SK-N-SH treated with all-trans-retinoic acid at 6 μM for 48 hours (cell line): ENCODE data around the gene MYLIP.
A peak's percentile ranks its signal among the peaks of the same experiment; 100 is the strongest.

Experiments used
- ATAC-seq: fragments of 200-7000 bp; cut with Tn5 transposase; 3 replicates; pipeline ENCODE4 v1.9.1; 2020; ENCODE audit warnings: mild to moderate bottlenecking, moderate library complexity
- ARNTL ChIP-seq: fragments of 450-650 bp; formaldehyde crosslinking; IDR thresholded peaks from 2 replicates; pipeline ENCODE4 v1.5.0; 2020; ENCODE audit warnings: low read depth, mild to moderate bottlenecking, moderate library complexity, borderline replicate concordance
- BACH2 ChIP-seq: fragments of 250-450 bp; sonication (Bioruptor Pico); IDR thresholded peaks from 2 replicates; pipeline ENCODE4 v1.9.0; 2021; ENCODE audit warnings: mild to moderate bottlenecking, borderline replicate concordance
- CREB5 ChIP-seq: fragments of 250-450 bp; sonication (Bioruptor Pico); IDR thresholded peaks from 2 replicates; pipeline ENCODE4 v1.5.1; 2020; ENCODE audit warnings: low read depth, mild to moderate bottlenecking, moderate library complexity
- CSDC2 ChIP-seq: fragments of 250-450 bp; sonication (Bioruptor Pico); IDR thresholded peaks from 2 replicates; pipeline ENCODE4 v1.5.0; 2020; ENCODE audit warnings: mild to moderate bottlenecking, moderate library complexity
- CSRNP3 ChIP-seq: fragments of 250-450 bp; sonication (Bioruptor Pico); IDR thresholded peaks from 2 replicates; pipeline ENCODE4 v1.5.1; 2021; ENCODE audit warnings: mild to moderate bottlenecking, moderate library complexity
- ESRRG ChIP-seq: fragments of 250-450 bp; sonication (Bioruptor Pico); IDR thresholded peaks from 2 replicates; pipeline ENCODE4 v1.6.1; 2021; ENCODE audit warnings: mild to moderate bottlenecking
- GLIS3 ChIP-seq: fragments of 250-450 bp; sonication (Bioruptor Pico); IDR thresholded peaks from 2 replicates; pipeline ENCODE4 v1.5.0; 2020; ENCODE audit warnings: mild to moderate bottlenecking, moderate library complexity
- ISL1 ChIP-seq: fragments of 250-450 bp; sonication (Bioruptor Pico); IDR thresholded peaks from 2 replicates; pipeline ENCODE4 v2.1.2; 2022; ENCODE audit warnings: mild to moderate bottlenecking, moderate library complexity
- OSR1 ChIP-seq: fragments of 250-450 bp; sonication (Bioruptor Pico); IDR thresholded peaks from 2 replicates; pipeline ENCODE4 v1.8.0; 2022; ENCODE audit warnings: moderate library complexity, mild to moderate bottlenecking, inconsistent platforms
- PATZ1 ChIP-seq: fragments of 250-450 bp; sonication (Bioruptor Pico); IDR thresholded peaks from 2 replicates; pipeline ENCODE4 v1.8.0; 2020; ENCODE audit warnings: mild to moderate bottlenecking, moderate library complexity, borderline replicate concordance
- POU6F1 ChIP-seq: fragments of 250-450 bp; sonication (Bioruptor Pico); IDR thresholded peaks from 2 replicates; pipeline ENCODE4 v1.8.0; 2021; ENCODE audit warnings: low read depth, mild to moderate bottlenecking, moderate library complexity, borderline replicate concordance
- PPARA ChIP-seq: fragments of 250-450 bp; sonication (Bioruptor Pico); IDR thresholded peaks from 2 replicates; pipeline ENCODE4 v1.5.0; 2020; ENCODE audit warnings: mild to moderate bottlenecking, borderline replicate concordance
- RARB ChIP-seq: fragments of 250-450 bp; sonication (Bioruptor Pico); IDR thresholded peaks from 2 replicates; pipeline ENCODE4 v1.8.0; 2021; ENCODE audit warnings: mild to moderate bottlenecking, moderate library complexity
- SNAI2 ChIP-seq: fragments of 250-450 bp; sonication (Bioruptor Pico); IDR thresholded peaks from 2 replicates; pipeline ENCODE4 v1.5.0; 2020; ENCODE audit warnings: mild to moderate bottlenecking, moderate library complexity
- TCF4 ChIP-seq: fragments of 250-450 bp; sonication (Bioruptor Pico); IDR thresholded peaks from 2 replicates; pipeline ENCODE4 v1.8.0; 2021; ENCODE audit warnings: mild to moderate bottlenecking, moderate library complexity, borderline replicate concordance
- TOX ChIP-seq: fragments of 250-450 bp; sonication (Bioruptor Pico); IDR thresholded peaks from 2 replicates; pipeline ENCODE4 v1.8.0; 2021; ENCODE audit warnings: mild to moderate bottlenecking, moderate library complexity, borderline replicate concordance
- TSHZ2 ChIP-seq: fragments of 250-450 bp; sonication (Bioruptor Pico); IDR thresholded peaks from 2 replicates; pipeline ENCODE4 v1.5.0; 2020; ENCODE audit warnings: mild to moderate bottlenecking, moderate library complexity
- ZC3H10 ChIP-seq: fragments of 250-450 bp; sonication (Bioruptor Pico); IDR thresholded peaks from 2 replicates; pipeline ENCODE4 v1.5.1; 2021; ENCODE audit warnings: mild to moderate bottlenecking, moderate library complexity
- ZFP3 ChIP-seq: fragments of 250-450 bp; sonication (Bioruptor Pico); IDR thresholded peaks from 2 replicates; pipeline ENCODE4 v1.5.0; 2020; ENCODE audit warnings: mild to moderate bottlenecking, moderate library complexity
- ZFP30 ChIP-seq: fragments of 450-650 bp; formaldehyde crosslinking; IDR thresholded peaks from 2 replicates; pipeline ENCODE4 v1.5.0; 2022; ENCODE audit warnings: mild to moderate bottlenecking, moderate library complexity
- ZNF70 ChIP-seq: fragments of 450-650 bp; formaldehyde crosslinking; IDR thresholded peaks from 2 replicates; pipeline ENCODE4 v1.5.0; 2020; ENCODE audit warnings: mild to moderate bottlenecking, moderate library complexity
- ZNF8 ChIP-seq: fragments of 450-650 bp; formaldehyde crosslinking; IDR thresholded peaks from 2 replicates; pipeline ENCODE4 v1.5.0; 2020; ENCODE audit warnings: mild to moderate bottlenecking, moderate library complexity

MYLIP gene

GRCh38 chr6:16154904-16155303 lies 26.0 kb downstream of the MYLIP start:
- ATAC-seq = peak; percentile 42; the same call in 2 of the 3 replicates
- TF ChIP-seq PPARA (CRISPR knock-in tag) (no peak), ESRRG (CRISPR knock-in tag) (no peak), RARB (CRISPR knock-in tag) (no peak), TOX (no peak), GLIS3 (CRISPR knock-in tag) (no peak), POU6F1 (CRISPR knock-in tag) (no peak), ZC3H10 (CRISPR knock-in tag) (no peak), CREB5 (CRISPR knock-in tag) (no peak), ZNF70 (CRISPR knock-in tag) (no peak)
- TF ChIP-seq, all 23 proteins: peak for 0

GRCh38 chr6:16157492-16157891 lies 28.6 kb downstream of the MYLIP start:
- no peak for ATAC-seq
- TF ChIP-seq POU6F1 (CRISPR knock-in tag) (no peak), OSR1 (CRISPR knock-in tag) (no peak), ESRRG (CRISPR knock-in tag) (no peak), BACH2 (CRISPR knock-in tag) (no peak), CSRNP3 (no peak), ZFP30 (CRISPR knock-in tag) (no peak), TOX (no peak), ZNF70 (CRISPR knock-in tag) (no peak), ISL1 (CRISPR knock-in tag) (no peak), ZFP3 (no peak), ARNTL (CRISPR knock-in tag) (no peak), GLIS3 (CRISPR knock-in tag) (no peak)

GRCh38 chr6:16157909-16158308 lies 29.0 kb downstream of the MYLIP start:
- no peak for TF ChIP-seq SNAI2
- no peak for ATAC-seq

GRCh38 chr6:16158943-16159557 lies 30.2 kb downstream of the MYLIP start:
- TF ChIP-seq PATZ1 (CRISPR knock-in tag) (no peak), ZNF70 (CRISPR knock-in tag) (no peak), ZC3H10 (CRISPR knock-in tag) (no peak), ZFP30 (CRISPR knock-in tag) (no peak), ISL1 (CRISPR knock-in tag) (no peak), PPARA (CRISPR knock-in tag) (no peak), ZFP3 (no peak), ESRRG (CRISPR knock-in tag) (no peak), TSHZ2 (no peak), RARB (CRISPR knock-in tag) (no peak), SNAI2 (no peak), ARNTL (CRISPR knock-in tag) (no peak), POU6F1 (CRISPR knock-in tag) (no peak), CSDC2 (CRISPR knock-in tag) (no peak), ZNF8 (CRISPR knock-in tag) (no peak), TCF4 (CRISPR knock-in tag) (no peak)
- ATAC-seq = no peak
